Kidney (tissue), 14 donors: Measurements from ENCODE around the gene TSPAN19. TPM values are rescaled to one million over a fixed set of nuclear protein-coding genes. Genes with fewer than 3 reads are reported as not detected.

Experiments used
- DNase-seq, 5 donors: peaks; one replicate each; pipeline ENCODE4 v3.0.0-alpha.2; 2013 to 2020
- FAIRE-seq: peaks from 2 replicates; lab custom pipeline; 2012; peaks lifted over from hg19 to GRCh38; lab: Jason Lieb, UNC
- H3K27ac ChIP-seq, 2 donors: one replicate each; pipeline ENCODE4 v1.7.0; 2013; ENCODE audit warnings: low read depth in 2 of 2, low read length in 2 of 2, inconsistent platforms in 1 of 2
- H3K27me3 ChIP-seq: one replicate; pipeline ENCODE4 v1.7.1; 2013; ENCODE audit warnings: low read length, inconsistent platforms; ENCODE audit not compliant: control insufficient read depth, insufficient read depth
- H3K36me3 ChIP-seq, 3 donors: one replicate each; pipeline versions ENCODE4 v1.7.0 to v1.7.1; 2013; ENCODE audit warnings: low read length in 3 of 3, control low read depth in 1 of 3, inconsistent platforms in 1 of 3; ENCODE audit not compliant: insufficient read depth in 3 of 3, control insufficient read depth in 2 of 3
- H3K4me1 ChIP-seq, 3 donors: one replicate each; pipeline versions ENCODE4 v1.7.0 to v1.7.1; 2013; ENCODE audit warnings: low read length in 3 of 3, inconsistent platforms in 1 of 3, low read depth in 1 of 3; ENCODE audit not compliant: control insufficient read depth in 2 of 3, insufficient read depth in 2 of 3
- H3K4me3 ChIP-seq, 3 donors: one replicate each; pipeline versions ENCODE4 v1.7.0 to v1.8.1; 2013; ENCODE audit warnings: low read length in 3 of 3, control low read depth in 1 of 3, inconsistent platforms in 1 of 3
- H3K9ac ChIP-seq, 3 donors: one replicate each; pipeline versions ENCODE4 v1.7.0 to v1.7.1; 2013; ENCODE audit warnings: low read length in 3 of 3, control low read depth in 1 of 3, inconsistent platforms in 1 of 3
- H3K9me3 ChIP-seq, 3 donors: one replicate each; pipeline versions ENCODE4 v1.7.0 to v1.7.1; 2013; ENCODE audit warnings: low read length in 3 of 3, control low read depth in 1 of 3, inconsistent platforms in 1 of 3; ENCODE audit not compliant: control insufficient read depth in 2 of 3, insufficient read depth in 1 of 3
- intact Hi-C: fragments of 100-400 bp; cut with DNase I; formaldehyde crosslinking; loops from one replicate; pipeline ENCODE4 v1.11.1; 2022
- polyA plus RNA-seq: library from polyadenylated mRNA; stranded (reverse); fragments of 350-450 nt; fragmentation: Illumina TruSeq; extraction: RNeasy Lipid Tissue Mini Kit (QIAGEN cat#74804); gene quantifications from one replicate; pipeline ENCODE4 v1.2.3, GENCODE V29; 2014; ENCODE audit warnings: low read depth, low replicate concordance; ENCODE audit not compliant: insufficient read depth
- total RNA-seq: library from RNA; stranded (reverse); fragmentation: NEBNext Ultra II Directional; extraction: Animal tissue kit (Norgen Biotek cat#: 25700); gene quantifications from one replicate; pipeline ENCODE4 v1.2.1, GENCODE V29; 2021
- TF ChIP-seq, protein P1 (sequence below): IDR thresholded peaks from 3 replicates; pipeline ENCODE4 v1.5.1; 2012; ENCODE audit warnings: mild to moderate bottlenecking, moderate library complexity, borderline replicate concordance; ENCODE audit not compliant: insufficient read depth; ENCODE audit errors: extremely low read depth
- donor health status: control.
- donor health status: control.
- donor health status: control.
- donor health status: control.
- donor health status: control.
- donor health status: DM: yes; HTN: yes; CAD: no.
- donor health status: Normal renal cell carcinoma (clear cell type).

The TSPAN19 gene
- total and polyA plus RNA-seq, 2 donors from 2014 or later, result 0.66 to 1.3 TPM

DNA sequence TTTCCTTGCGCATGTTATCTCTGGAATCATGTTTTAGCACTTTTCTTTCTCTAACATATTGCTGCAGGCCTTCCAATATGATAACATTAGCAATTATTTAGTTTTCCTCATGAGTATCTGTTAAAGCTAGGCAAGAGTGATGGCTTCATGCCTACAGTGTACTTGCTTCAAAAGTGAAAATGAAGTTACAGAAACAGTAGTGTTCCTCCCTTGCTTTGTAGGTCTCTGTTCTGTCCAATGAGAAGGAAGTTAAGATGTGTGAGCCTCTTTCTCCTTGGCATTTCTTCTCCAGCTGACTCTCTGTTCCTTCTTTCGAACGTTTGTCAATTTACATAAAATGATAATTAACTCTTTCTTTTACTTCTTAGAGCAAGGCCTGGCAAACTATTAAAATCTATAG is 22.3 kb upstream of the TSPAN19 start:
- Histone ChIP-seq H3K4me1 (no peaks in the 10 kb centered on the region), H3K4me3 (no peak overlapping the region), H3K9ac (no peak overlapping the region), H3K9me3 (no peaks in the 10 kb centered on the region), H3K36me3 (no peaks in the 10 kb centered on the region), H3K27ac (no peak overlapping the region), H3K27me3 (no peaks in the 10 kb centered on the region)
- FAIRE-seq (no peak), DNase-seq (no peak)
- intact Hi-C loops, result no loop called here
- TF ChIP-seq, protein P1, sequence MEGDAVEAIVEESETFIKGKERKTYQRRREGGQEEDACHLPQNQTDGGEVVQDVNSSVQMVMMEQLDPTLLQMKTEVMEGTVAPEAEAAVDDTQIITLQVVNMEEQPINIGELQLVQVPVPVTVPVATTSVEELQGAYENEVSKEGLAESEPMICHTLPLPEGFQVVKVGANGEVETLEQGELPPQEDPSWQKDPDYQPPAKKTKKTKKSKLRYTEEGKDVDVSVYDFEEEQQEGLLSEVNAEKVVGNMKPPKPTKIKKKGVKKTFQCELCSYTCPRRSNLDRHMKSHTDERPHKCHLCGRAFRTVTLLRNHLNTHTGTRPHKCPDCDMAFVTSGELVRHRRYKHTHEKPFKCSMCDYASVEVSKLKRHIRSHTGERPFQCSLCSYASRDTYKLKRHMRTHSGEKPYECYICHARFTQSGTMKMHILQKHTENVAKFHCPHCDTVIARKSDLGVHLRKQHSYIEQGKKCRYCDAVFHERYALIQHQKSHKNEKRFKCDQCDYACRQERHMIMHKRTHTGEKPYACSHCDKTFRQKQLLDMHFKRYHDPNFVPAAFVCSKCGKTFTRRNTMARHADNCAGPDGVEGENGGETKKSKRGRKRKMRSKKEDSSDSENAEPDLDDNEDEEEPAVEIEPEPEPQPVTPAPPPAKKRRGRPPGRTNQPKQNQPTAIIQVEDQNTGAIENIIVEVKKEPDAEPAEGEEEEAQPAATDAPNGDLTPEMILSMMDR, result no peak

DNA sequence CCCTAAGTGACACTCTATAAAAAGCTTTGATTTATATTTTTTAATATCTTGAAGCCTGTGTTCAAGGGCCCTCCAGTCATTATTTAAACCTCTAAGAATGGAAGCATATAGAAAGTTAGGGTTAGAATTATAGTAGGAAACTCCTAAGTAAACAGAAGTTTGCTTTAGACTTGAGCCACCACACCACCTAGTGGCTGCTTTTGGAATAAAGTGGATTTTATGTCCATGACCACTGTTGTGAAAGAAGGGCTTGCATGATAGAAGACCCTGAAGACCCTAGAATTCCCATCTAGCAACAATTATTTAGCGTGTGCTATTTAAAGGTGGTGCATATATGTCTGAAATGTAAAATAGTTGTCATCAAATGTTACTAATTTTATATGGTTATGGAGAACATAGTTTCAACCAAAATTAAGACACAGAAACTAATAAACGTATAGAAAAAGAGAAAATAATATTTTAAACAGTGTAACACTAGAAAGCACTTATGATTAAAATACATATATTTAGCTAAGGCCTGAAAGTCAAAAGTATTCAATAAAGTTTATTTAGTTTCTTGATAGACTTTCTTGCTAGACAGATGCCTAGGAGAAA is 21.4 kb upstream of the TSPAN19 start:
- Histone ChIP-seq H3K36me3 (no peaks in the 10 kb centered on the region), H3K4me3 (no peak overlapping the region), H3K9ac (no peak overlapping the region), H3K27ac (no peak overlapping the region), H3K27me3 (no peaks in the 10 kb centered on the region), H3K9me3 (no peaks in the 10 kb centered on the region), H3K4me1 (no peaks in the 10 kb centered on the region)
- TF ChIP-seq, protein P1, result peak; percentile 61
- intact Hi-C loops, result no loop called here
- FAIRE-seq (peak; percentile 32), DNase-seq (peak in 3 of 5 donors; percentile 21 to 60 (median 54))

DNA sequence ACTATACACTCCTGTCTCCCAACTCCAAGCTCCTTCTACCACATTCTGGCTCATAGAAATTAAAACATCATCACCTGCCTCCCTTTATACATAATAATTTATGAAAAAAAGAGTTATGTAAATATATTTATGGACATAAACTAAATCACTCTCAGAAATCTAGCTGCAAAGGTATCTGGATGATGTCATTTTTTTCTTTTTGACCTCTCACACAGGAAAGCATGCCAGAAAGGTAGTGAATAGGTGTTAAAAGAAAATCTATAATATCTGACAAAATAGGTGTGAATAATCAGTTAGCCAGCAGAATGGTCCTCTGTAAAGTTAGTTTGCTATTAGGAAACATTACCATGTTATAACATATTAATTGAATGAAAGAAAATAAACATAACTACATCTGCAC is 7.8 kb upstream of the TSPAN19 start:
- no peak for FAIRE-seq
- TF ChIP-seq, protein P1, result no peak
- Histone ChIP-seq H3K36me3 (no peaks in the 10 kb centered on the region), H3K4me1 (no peaks in the 10 kb centered on the region), H3K9me3 (no peaks in the 10 kb centered on the region), H3K27me3 (no peaks in the 10 kb centered on the region), H3K27ac (no peak overlapping the region), H3K9ac (no peak overlapping the region), H3K4me3 (no peak overlapping the region)
- intact Hi-C loops, result no loop called here
- no peak for DNase-seq

DNA sequence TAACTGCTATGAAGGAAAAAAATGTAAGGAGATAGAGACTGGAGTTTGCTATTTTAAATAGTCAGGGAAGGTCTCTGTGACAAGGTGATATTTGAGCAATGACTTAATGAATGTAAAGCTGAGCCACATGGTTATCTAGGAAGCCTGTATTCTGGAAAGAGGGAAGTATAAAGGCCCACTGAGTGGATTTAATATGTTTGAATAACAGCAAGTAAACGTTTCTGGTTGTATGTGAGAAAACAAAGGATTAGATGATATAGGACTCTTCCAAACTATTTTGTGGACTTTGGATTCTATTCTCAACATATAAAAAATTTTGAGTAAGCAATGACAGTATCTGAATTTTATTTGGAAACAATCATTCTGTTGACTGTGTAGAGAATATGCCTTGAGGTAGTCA is 5.3 kb upstream of the TSPAN19 start:
- intact Hi-C loops, result no loop called here
- TF ChIP-seq, protein P1, result no peak
- no peak overlapping the region for H3K9ac ChIP-seq
- no peaks in the 10 kb centered on the region for H3K36me3 ChIP-seq
- no peak overlapping the region for H3K27ac ChIP-seq
- H3K9me3 ChIP-seq, result no peaks in the 10 kb centered on the region
- no peaks in the 10 kb centered on the region for H3K27me3 ChIP-seq
- FAIRE-seq, result no peak
- no peak overlapping the region for H3K4me3 ChIP-seq
- no peaks in the 10 kb centered on the region for H3K4me1 ChIP-seq
- no peak for DNase-seq
